HG03066 (cell line): ENCODE measurements around the gene RXFP2.

Experiments
- ATAC-seq: cut with Tn5 transposase; IDR thresholded peaks from one replicate; pipeline ENCODE4 v1.9.1; 2021; ENCODE audit warnings: low read depth; ENCODE audit not compliant: unreplicated experiment

Gene RXFP2, protein sequence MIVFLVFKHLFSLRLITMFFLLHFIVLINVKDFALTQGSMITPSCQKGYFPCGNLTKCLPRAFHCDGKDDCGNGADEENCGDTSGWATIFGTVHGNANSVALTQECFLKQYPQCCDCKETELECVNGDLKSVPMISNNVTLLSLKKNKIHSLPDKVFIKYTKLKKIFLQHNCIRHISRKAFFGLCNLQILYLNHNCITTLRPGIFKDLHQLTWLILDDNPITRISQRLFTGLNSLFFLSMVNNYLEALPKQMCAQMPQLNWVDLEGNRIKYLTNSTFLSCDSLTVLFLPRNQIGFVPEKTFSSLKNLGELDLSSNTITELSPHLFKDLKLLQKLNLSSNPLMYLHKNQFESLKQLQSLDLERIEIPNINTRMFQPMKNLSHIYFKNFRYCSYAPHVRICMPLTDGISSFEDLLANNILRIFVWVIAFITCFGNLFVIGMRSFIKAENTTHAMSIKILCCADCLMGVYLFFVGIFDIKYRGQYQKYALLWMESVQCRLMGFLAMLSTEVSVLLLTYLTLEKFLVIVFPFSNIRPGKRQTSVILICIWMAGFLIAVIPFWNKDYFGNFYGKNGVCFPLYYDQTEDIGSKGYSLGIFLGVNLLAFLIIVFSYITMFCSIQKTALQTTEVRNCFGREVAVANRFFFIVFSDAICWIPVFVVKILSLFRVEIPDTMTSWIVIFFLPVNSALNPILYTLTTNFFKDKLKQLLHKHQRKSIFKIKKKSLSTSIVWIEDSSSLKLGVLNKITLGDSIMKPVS

GRCh38 chr13:31739226-31739625 is at the start of gene RXFP2:
Gene RXFP2, plus strand, starts transcription at chr13:31739526. Its CDS starts 87 bp downstream, at chr13:31739613.
- ATAC-seq = no peak

DNA sequence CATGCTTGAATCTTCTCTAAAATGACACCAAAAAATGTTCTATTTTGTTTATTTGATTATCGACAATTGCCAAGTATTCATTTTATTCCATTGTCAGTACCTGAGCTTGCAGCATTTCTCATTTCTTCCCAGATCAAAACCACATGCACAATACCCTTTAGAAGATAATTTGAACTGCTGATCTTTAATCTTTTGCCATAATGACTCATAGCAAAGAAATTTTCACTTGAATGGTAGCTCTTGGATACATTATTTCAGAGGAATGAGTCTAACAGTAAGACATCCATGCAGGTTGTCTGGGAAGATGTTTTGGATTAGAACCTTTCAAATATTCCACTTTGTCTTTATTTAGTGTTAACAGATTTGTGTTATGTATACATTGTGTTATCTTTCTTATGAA is 42.0 kb upstream of the RXFP2 start:
- no peak for ATAC-seq

- no peak for ATAC-seq
Observed at GRCh38 chr13:31699650-31700049, 39.7 kb upstream of the RXFP2 start.

DNA sequence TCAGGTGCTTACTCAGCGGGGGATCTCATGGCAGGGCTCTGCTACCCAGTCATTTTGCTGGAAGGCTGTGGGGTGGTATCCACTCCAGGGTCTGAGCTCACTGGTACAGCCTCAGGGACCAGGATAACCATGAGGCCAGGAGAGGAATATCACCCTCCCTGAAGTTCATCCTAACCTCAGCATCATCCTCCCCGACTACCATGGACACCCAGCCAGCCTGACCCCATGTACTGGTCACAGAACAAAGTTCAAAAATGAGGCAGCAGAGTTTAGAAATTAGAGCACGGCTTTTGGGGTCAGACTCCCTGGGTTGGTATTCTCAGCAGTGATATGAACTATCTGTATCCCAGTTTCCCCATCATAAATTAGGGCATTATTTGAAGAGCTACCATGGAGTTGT is 35.5 kb upstream of the RXFP2 start:
- no peak for ATAC-seq

GRCh38 chr13:31706105-31706504 is 33.2 kb upstream of the RXFP2 start:
- no peak for ATAC-seq

DNA sequence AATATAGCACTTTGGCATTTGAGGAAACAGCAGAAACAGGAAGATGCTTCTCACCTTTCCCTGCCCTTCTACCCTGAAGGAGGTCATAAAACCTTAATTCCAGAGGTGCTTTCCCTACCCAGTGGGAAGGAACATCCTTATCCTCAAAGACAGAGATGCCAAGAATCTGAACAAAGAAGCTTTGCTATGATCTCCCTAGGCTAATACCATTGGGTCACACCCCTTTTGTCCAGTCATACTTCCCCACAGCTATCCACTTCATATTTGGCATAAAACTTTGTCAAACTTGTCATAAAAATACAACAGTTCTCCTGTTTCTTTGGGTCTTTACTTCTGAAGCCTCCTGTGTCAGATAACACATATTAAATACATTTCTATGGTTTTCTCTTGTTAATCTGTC is 21.7 kb upstream of the RXFP2 start:
- ATAC-seq = no peak

DNA sequence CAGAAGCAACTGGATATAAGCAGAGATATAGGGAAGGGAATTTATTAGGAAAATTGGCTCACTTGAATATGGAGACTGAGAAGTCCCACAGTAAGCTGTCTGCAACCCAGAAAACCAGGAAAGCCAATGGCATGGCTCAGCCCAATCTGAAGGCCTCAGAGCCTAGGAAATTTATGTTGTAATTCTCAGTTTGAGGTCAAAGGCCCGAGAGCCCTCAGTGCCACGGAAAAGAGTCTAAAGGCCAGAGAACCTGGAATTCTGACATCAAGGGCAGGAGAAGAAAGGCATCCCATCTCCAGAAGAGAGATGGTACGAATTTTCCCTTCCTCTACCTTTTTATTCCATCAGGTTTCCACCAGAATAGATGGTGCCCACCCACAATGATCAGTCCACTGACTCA is 20.1 kb upstream of the RXFP2 start:
- ATAC-seq = no peak

GRCh38 chr13:31722673-31723072 is 16.7 kb upstream of the RXFP2 start:
- ATAC-seq = no peak

DNA sequence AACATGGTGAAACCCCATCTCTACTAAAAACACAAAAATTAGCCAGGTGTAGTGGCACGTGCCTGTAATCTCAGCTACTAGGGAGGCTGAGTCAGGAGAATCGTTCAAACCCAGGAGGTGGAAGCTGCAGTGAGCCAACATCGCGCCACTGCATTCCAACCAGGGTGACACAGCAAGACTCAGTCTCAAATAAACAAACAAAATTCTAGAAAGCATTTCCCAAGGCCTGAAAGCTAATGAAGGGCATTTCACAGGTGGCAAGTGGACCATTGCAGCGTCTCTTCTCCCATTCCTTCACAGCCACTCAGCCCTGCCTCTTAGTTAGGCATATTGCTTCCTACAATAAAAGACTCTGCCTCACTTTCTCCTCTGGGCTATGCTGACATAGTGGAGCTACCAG is 13.5 kb upstream of the RXFP2 start:
- ATAC-seq = no peak

DNA sequence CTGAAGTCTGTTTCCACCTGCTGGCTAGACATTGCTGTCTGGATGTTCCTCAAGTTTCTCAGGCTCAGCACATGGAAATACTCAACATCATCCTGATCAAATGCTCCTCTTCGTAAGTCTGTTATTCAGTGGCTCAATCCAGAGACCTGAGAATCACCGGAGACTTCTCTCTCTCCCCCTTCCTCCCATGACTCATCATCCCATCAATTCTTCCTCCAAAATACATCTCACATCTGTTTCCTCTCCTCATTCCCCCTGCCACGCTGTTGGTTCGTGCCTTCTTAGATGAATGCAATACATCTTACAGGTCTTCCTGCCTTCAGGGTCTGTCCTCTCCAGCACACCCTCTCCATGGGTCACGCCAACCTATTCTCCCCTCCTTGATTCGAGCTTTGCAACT is 7.4 kb upstream of the RXFP2 start:
- ATAC-seq = no peak

GRCh38 chr13:31733066-31733465 is 6.3 kb upstream of the RXFP2 start:
- no peak for ATAC-seq

DNA sequence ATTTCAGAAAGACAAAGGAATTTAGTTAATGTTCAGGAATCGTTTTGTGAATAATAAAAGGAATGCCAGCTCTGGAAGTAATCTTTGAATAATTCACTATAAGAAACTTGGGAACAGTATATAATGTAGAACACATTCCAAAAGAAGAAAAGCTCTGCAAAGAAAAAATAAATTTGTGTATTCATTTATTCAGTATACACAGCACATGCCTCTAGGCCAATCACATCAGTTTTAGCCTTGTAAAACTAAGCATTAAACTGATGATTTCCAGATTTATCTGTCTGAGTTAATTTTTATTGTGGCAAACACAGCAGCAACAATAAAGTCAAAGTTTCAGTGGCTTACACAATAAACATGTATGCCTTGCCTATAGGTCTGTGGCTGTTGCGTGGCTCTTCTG is 5.7 kb upstream of the RXFP2 start:
- no peak for ATAC-seq

DNA sequence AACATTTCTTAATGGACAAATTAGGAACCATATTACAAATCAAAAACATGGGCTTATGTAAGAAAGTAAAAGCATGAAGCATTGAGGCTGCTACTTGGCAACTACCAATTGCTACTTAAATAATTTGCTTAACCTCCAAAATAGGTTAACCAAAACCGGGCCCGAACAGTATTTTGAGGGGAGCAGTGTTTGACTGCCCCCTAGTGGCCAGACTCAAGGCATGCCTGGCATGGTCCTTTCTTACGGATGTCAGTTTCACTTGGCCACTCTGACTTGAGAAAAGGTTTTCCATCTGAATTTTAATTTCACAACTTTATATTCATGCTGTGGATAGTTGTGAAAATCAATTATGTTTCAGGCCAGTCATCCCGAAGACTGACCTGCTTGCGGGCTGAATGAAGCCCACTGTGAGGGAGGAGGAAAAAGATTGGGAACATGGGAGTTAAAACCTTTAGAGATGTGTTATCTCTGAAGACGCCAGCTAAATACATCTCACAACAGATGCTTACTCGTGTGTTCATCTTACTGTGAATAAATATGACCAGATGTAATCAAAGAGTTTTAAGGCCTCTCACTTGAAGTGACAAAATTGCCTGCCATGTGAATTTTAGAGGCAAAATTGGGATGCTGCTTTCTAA is 2.9 kb downstream of the RXFP2 start:
- ATAC-seq = peak; percentile 90

DNA sequence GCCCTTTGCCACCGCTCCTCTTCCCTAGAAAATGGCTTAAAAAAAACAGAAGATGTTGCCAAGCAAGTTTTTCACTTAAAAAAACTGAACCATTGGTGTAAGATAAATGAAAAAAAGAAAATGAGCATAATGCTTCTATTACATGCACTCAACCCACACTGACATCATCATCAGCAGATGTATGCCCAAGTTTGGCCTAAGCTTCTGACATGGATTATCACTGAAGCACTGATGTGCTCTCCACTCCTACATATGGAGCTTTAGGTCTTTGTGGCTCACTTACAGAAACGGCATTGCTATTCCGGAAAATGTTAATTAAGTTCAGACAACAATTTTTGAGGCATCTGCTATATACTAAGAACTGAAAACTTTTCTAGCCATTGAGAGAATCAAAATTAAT is 8.0 kb downstream of the RXFP2 start:
- no peak for ATAC-seq

DNA sequence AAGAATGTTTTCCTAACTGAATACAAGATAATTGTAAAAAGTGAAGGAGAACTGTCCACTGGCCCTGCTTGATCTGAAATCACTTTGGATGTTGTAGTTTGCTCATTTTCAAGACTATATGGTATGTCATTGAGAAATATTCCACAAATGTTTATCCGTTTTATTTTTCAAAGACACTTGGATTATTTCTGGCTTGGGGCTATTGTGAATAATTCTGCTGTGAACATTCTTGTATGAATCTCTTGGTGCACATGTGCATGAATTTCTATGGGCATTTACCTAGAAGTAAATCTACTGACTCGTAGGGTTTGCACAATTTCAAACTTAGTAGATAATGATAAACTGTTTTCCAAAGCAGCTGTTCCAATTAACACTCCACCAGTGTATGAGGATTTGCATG is 8.6 kb downstream of the RXFP2 start:
- ATAC-seq = no peak

- no peak for ATAC-seq
Observed at GRCh38 chr13:31749929-31750328, 10.6 kb downstream of the RXFP2 start.

DNA sequence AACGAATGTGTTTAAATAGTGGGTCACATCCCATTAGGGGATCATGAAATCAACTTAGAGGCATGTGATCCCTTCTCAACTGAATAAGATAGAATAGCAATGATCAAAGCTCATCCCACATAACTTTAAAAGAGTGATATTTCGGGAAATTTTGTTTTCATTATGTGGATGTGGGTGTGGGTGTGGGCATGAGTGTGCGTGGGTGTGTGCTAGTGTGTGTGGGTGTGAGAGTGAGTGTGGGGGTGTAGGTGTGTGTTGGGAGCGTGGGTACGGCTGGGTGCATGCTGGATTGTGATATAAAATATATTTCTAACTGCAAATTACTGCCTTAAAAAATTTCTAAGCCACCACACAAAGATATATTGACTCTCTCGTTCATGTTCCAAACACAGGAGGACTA is 15.9 kb downstream of the RXFP2 start:
- ATAC-seq = no peak

- ATAC-seq = no peak
Observed at GRCh38 chr13:31755803-31756212, 16.5 kb downstream of the RXFP2 start.

- ATAC-seq = no peak
Observed at GRCh38 chr13:31756346-31756745, 17.0 kb downstream of the RXFP2 start.

DNA sequence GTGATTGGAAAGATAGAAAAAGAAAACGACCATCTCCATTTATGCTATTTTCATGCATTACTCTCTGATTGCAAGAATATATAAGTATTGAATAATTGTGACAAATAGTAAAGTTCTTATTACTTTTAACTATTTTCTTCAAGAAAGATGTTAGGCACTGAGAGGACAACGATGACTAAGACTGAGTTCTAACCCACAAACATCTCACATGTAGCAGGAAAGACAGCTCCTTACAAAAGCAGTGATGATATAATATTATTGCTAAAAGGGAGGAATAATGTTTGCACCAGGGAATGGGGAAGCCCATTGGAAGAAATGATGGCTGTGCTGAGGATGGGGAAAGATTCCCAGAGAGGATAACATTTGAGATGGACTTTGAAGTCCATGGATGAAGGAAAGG is 22.6 kb downstream of the RXFP2 start:
- no peak for ATAC-seq

- ATAC-seq = no peak
Observed at GRCh38 chr13:31764556-31764955, 25.2 kb downstream of the RXFP2 start.
